Left lung (tissue), 10 donors: ENCODE results near the gene KCNN2. TPM values are rescaled to one million over a fixed set of nuclear protein-coding genes. Genes with fewer than 3 reads are reported as not detected.

Experiments used
- ATAC-seq: fragments of 200-7000 bp; cut with Tn5 transposase; one replicate; pipeline ENCODE4 v1.9.1; 2020; ENCODE audit warnings: moderate library complexity
- DNase-seq, 4 donors: peaks; one replicate each; pipeline ENCODE4 v3.0.0-alpha.2; 2013 to 2020
- H3K27ac ChIP-seq, 2 donors: fragments of 200-600 bp; sonication (generic) in 1 of 2; one replicate each; pipeline versions ENCODE4 v1.5.0 to v1.8.0; 2020 to 2021
- H3K27me3 ChIP-seq, 2 donors: fragments of 200-600 bp; sonication (generic) in 1 of 2; one replicate each; pipeline versions ENCODE4 v1.5.0 to v1.8.0; 2020 to 2021
- H3K36me3 ChIP-seq, 2 donors: fragments of 200-600 bp; sonication (generic) in 1 of 2; one replicate each; pipeline versions ENCODE4 v1.5.0 to v1.8.0; 2020 to 2021
- H3K4me1 ChIP-seq, 2 donors: fragments of 200-600 bp; one replicate each; pipeline ENCODE4 v1.8.0; 2021
- H3K4me3 ChIP-seq, 2 donors: fragments of 200-600 bp; sonication (generic) in 1 of 2; one replicate each; pipeline versions ENCODE4 v1.5.0 to v1.8.0; 2020 to 2021; ENCODE audit warnings: mild to moderate bottlenecking in 1 of 2
- H3K9me3 ChIP-seq, 2 donors: fragments of 200-600 bp; sonication (generic) in 1 of 2; one replicate each; pipeline versions ENCODE4 v1.5.0 to v1.8.0; 2020 to 2021
- intact Hi-C, 2 donors: fragments of 100-400 bp; cut with DNase I; formaldehyde crosslinking; loops; one replicate each; pipeline versions ENCODE4 v1.11.2 to v1.14.2; 2022
- polyA plus RNA-seq, 6 donors: library from polyadenylated mRNA; unstranded; fragments of 120-200 nt; gene quantifications; one replicate each; pipeline ENCODE4 v1.2.1, GENCODE V29; 2013; ENCODE audit not compliant: insufficient read length in 6 of 6
- total RNA-seq, 2 donors: library from RNA; stranded (reverse); fragmentation: NEBNext Ultra II Directional; extraction: Animal tissue kit (Norgen Biotek cat#: 25700); gene quantifications; one replicate each; pipeline ENCODE4 v1.2.1, GENCODE V29; 2021
- TF ChIP-seq, protein P1 (sequence below), 2 donors: fragments of 200-600 bp; sonication (generic) in 1 of 2; IDR thresholded peaks; one replicate each; pipeline versions ENCODE4 v1.5.0 to v1.8.0; 2021; ENCODE audit warnings: antibody characterized with exemption in 2 of 2
- donor health status: DM: no; HTN: yes; CAD: no.
- donor health status: DM: no; HTN: no; CAD: no.

The KCNN2 gene
- total and polyA plus RNA-seq, 8 donors, result 2.0 to 4.8 (median 3.2) TPM

DNA sequence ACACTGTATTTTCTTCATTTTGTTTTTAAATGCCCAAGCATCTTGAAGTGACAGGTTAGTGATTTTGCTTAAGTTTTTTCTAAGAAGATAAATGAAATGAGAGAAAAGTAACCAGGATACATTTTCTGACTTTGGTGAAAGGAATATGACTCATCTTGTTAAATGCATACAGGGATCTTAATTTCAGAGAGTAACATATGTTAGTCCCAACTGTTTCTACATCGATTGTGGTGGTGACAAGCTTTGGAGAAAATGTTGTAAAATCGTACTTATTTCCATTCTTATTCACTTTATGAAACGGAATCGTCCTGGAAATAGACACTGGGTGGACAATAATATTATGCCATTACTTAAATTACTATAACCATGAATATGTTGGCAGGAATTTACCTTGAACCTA, 107.5 kb downstream of the KCNN2 start:
- Histone ChIP-seq H3K4me1 (no peaks in the 10 kb centered on the region), H3K4me3 (no peak overlapping the region), H3K36me3 (no peaks in the 10 kb centered on the region), H3K9me3 (no peaks in the 10 kb centered on the region), H3K27ac (no peak overlapping the region), H3K27me3 (no peaks in the 10 kb centered on the region)
- intact Hi-C loops, result no loop called here
- TF ChIP-seq, protein P1, sequence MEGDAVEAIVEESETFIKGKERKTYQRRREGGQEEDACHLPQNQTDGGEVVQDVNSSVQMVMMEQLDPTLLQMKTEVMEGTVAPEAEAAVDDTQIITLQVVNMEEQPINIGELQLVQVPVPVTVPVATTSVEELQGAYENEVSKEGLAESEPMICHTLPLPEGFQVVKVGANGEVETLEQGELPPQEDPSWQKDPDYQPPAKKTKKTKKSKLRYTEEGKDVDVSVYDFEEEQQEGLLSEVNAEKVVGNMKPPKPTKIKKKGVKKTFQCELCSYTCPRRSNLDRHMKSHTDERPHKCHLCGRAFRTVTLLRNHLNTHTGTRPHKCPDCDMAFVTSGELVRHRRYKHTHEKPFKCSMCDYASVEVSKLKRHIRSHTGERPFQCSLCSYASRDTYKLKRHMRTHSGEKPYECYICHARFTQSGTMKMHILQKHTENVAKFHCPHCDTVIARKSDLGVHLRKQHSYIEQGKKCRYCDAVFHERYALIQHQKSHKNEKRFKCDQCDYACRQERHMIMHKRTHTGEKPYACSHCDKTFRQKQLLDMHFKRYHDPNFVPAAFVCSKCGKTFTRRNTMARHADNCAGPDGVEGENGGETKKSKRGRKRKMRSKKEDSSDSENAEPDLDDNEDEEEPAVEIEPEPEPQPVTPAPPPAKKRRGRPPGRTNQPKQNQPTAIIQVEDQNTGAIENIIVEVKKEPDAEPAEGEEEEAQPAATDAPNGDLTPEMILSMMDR (IDR thresholded peaks at IDR 0.05), result no peak
- ATAC-seq (no peak), DNase-seq (no peak)

DNA sequence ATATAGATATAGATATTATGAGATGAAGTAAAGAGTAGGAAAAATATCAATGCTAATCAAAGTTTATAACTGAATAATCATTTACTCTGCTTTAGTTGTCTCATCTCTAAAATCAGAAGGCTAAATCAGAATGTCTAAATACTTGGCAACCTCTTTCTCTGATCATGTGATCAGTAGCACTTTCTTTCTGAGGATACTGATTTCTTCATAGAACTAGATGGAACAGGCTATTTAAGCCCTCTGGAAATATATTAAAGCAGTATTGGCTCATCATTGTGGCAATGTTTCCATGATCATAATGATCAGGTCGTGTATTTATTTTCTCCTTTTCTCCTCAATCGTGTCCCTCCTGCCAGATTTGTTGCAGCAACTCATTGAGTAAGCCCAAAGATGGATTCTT, 109.7 kb downstream of the KCNN2 start:
- Histone ChIP-seq H3K27me3 (no peaks in the 10 kb centered on the region), H3K9me3 (no peaks in the 10 kb centered on the region), H3K27ac (no peak overlapping the region), H3K4me3 (no peak overlapping the region), H3K36me3 (no peaks in the 10 kb centered on the region), H3K4me1 (no peaks in the 10 kb centered on the region)
- TF ChIP-seq, protein P1 (IDR thresholded peaks at IDR 0.05), result no peak
- ATAC-seq (no peak), DNase-seq (no peak)
- intact Hi-C loops, result no loop called here

DNA sequence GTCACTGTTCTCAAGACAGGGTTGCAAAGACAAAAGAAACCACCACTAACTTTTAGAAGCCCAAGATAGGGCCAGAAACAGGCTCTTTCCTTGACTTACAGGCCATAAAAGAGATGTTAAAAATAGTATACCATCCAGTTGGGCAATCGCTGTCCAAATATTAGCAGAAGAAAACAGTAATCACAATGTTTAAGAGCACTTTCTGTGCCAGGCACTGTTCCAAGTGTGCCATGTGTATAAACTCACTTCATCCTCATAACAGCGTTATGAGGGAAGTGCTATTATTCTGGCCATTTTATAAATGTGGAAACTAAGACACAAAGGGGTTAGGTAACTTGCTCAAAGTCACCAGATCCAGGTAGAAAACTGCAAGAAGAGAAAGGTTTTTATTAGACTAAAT, 111.7 kb downstream of the KCNN2 start:
- ATAC-seq (peak; percentile 91), DNase-seq (peak in 3 of 4 donors; percentile 49 to 76 (median 52))
- TF ChIP-seq, protein P1 (IDR thresholded peaks at IDR 0.05), result no peak
- H3K9me3 ChIP-seq, result peaks cover 0 to 2% of the 10 kb centered on the region in 2 donors
- H3K4me3 ChIP-seq, result no peak overlapping the region
- intact Hi-C loops, result no loop called here
- H3K36me3 ChIP-seq, result no peaks in the 10 kb centered on the region
- no peaks in the 10 kb centered on the region for H3K4me1 ChIP-seq
- no peaks in the 10 kb centered on the region for H3K27me3 ChIP-seq
- H3K27ac ChIP-seq, result no peak overlapping the region

DNA sequence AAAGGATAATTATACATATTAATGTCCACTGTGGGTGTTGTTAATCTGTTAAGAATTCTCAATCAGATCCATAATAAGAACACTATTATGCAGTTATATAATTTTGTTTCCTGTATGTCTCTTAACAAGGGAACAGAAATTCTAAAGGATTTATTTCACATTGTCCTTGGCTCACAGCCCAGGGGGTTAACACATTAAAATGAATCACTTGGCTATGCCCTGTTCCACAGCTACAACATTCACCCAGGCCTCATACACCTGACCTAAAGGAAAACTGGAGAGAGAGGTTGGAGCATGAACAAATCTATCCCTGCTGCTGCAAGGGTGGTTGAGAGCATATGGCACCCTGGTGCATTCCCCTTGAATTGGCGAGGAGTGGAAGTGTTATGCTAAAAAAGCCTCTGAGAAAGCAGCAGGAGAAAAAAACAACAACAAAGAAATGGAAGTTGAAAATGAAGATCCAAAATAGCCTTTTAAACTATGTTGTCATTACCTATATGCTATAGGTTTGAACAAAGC, 116.0 kb downstream of the KCNN2 start:
- no peaks in the 10 kb centered on the region for H3K27me3 ChIP-seq
- TF ChIP-seq, protein P1 (IDR thresholded peaks at IDR 0.05), result no peak
- no peaks in the 10 kb centered on the region for H3K36me3 ChIP-seq
- DNase-seq, result no peak
- H3K27ac ChIP-seq, result no peak overlapping the region
- intact Hi-C loops, result no loop called here
- H3K4me1 ChIP-seq, result no peaks in the 10 kb centered on the region
- no peak overlapping the region for H3K4me3 ChIP-seq
- ATAC-seq, result no peak
- H3K9me3 ChIP-seq, result peaks cover 0 to 6% of the 10 kb centered on the region in 2 donors

- intact Hi-C loops, result no loop called here
- DNase-seq (no peak), ATAC-seq (no peak)
- no peaks in the 10 kb centered on the region for H3K27me3 ChIP-seq
- H3K36me3 ChIP-seq, result no peaks in the 10 kb centered on the region
- no peaks in the 10 kb centered on the region for H3K4me1 ChIP-seq
- H3K9me3 ChIP-seq, result no peaks in the 10 kb centered on the region
- TF ChIP-seq, protein P1 (IDR thresholded peaks at IDR 0.05), result no peak
- H3K27ac ChIP-seq, result no peak overlapping the region
- H3K4me3 ChIP-seq, result no peak overlapping the region
These were observed 138.9 kb downstream of the KCNN2 start for GRCh38 chr5:114500756-114501155.
